Stimulated activated CD4-positive, alpha-beta T cell treated with anti-CD3 and anti-CD28 coated beads, Interleukin-4, amount 100 ng/mL, for 48 hours (primary cell): ENCODE data around the gene NEBL.
"Not testable (repeated sequence)": the region's sequence is repeated elsewhere in the genome, so short reads cannot be mapped to it uniquely, and the experiment has no call there.

Source experiments
- DNase-seq, 2 donors: peaks; one replicate each; pipeline ENCODE4 v3.0.0-alpha.2; 2020; ENCODE audit warnings: low read depth in 2 of 2

Gene NEBL, protein sequence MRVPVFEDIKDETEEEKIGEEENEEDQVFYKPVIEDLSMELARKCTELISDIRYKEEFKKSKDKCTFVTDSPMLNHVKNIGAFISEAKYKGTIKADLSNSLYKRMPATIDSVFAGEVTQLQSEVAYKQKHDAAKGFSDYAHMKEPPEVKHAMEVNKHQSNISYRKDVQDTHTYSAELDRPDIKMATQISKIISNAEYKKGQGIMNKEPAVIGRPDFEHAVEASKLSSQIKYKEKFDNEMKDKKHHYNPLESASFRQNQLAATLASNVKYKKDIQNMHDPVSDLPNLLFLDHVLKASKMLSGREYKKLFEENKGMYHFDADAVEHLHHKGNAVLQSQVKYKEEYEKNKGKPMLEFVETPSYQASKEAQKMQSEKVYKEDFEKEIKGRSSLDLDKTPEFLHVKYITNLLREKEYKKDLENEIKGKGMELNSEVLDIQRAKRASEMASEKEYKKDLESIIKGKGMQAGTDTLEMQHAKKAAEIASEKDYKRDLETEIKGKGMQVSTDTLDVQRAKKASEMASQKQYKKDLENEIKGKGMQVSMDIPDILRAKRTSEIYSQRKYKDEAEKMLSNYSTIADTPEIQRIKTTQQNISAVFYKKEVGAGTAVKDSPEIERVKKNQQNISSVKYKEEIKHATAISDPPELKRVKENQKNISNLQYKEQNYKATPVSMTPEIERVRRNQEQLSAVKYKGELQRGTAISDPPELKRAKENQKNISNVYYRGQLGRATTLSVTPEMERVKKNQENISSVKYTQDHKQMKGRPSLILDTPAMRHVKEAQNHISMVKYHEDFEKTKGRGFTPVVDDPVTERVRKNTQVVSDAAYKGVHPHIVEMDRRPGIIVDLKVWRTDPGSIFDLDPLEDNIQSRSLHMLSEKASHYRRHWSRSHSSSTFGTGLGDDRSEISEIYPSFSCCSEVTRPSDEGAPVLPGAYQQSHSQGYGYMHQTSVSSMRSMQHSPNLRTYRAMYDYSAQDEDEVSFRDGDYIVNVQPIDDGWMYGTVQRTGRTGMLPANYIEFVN

DNA sequence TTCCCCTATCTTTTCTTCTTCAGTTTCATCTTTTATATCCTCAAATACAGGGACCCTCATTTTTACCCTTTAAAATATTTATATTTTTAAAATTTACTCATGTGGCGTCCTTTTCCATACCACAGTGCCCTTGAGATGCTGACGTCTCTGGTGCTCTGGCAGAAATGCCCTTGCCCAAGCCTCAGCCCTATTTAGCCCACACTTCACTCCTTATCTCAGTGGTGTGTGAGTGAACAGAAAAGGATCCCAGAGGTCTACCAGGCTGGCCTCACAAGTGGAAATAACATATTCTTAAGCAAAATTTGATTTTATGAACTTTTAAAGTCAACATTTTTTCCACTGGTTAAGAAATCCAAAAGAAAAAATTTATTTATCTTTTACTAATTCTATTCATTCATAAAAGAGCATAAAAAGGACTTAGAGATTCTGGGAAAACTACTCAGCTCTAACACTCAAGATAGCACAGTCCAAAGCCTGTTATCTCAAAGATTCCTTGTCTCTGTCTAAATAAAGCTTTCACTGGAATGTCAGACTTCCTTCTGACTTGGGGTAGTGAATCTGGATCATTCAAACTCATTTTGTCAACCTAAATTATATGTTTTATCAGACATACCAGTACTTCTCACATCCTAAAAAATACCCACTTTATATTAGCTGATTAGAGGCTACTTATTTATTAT, at the start of gene NEBL:
Gene NEBL, minus strand, starts transcription at position 166 of the 680 bp plus-strand sequence. Its CDS starts 106 bp downstream, at position 60.
- no peak for DNase-seq

DNA sequence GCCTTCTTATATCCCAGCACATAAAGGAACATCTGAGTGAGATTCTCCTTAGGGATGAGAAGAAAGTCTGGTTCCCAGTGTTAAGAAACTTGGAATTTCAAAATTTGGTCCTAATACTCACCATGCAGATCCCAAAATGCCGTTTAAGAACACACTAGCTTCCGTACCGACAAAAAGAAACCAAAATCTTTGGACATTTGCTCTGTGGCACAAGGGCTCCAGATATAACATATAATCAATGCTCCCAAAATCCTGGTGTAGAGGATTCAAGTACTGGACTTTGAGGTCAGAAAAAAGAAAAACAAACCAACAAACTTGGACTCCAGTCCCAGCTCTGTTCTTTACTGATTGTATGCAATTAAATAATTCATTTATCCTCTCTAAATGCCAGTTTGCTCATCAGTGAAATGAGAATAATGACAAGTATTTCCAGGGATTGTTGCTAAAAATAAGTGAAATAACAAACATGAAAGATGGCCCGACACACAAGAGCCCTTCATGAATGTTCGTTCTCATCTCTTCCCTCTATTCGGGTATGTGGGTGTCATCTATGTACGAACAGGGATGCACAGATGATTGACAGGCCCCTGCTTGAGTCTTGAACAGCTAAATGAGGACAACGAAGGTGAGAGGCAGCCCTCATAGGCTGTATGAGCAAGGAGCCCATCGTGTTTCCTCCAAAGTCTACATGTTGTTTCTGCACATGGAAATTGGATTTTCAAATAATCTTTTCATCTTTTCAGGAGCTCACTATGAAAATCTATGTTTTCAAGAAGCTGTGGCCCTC, 48.6 kb upstream of the NEBL start:
- no peak for DNase-seq

DNA sequence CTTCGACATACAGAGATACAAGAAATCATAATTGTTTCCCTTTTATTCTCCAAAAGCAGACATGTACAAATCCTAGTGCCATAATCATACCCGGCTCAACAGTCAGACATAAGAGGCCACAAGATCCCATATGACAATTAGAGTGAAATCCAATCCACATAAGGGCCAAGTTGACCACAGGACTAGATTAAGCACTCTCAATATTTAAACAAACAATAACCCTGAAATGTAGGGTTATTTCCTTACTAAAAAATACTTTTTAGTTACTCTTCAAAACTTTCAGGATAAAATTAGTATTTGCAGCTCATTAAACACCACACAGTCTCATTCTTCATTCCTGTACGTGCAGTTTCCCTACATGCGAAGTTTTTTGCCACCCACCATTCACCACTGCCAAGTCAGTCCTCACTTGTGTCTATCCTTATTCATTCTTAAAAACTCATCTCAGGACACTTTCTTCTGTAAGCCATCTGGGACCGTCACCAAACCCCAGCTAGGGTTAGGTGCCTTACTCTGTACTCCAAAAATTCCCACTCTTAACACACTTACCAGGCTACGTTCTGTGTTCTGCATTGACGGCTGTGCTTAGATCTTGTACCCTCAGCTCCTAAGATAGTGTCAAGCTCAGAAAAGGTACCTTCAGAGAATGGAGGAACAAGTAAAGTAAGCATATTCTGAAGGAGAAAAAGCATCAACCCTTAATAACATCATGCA, 47.8 kb upstream of the NEBL start:
- DNase-seq: no peak

DNA sequence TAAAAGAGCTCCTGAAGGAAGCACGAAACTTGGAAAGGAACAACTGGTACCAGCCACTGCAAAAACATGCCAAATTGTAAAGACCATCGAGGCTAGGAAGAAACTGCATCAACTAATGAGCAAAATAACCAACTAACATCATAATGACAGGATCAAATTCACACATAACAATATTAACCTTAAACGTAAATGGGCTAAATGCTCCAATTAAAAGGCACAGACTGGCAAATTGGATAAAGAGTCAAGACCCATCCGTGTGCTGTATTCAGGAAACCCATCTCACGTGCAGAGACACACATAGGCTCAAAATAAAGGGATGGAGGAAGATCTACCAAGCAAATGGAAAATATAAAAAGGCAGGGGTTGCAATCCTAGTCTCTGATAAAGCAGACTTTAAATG, 42.3 kb upstream of the NEBL start:
- not testable (repeated sequence) for DNase-seq

DNA sequence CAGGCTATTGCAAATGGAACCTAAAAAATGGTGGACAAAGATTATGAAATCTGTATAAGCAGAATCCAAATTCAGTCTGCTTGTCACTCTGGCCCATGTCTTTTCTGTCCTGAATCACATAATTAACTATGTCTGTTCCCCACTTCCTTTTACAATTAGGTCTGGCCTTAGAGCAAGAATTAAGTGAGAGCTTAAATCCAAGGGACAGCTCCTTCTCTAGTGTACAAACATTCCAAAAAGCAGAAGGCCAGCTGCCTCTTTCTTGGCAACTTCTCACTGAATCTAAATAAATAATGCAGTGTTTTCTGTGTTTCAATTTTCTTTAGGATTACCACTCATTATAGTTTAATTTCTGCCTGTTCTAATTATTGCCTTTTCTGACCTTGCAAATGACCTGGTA, 39.3 kb upstream of the NEBL start:
- no peak for DNase-seq

DNA sequence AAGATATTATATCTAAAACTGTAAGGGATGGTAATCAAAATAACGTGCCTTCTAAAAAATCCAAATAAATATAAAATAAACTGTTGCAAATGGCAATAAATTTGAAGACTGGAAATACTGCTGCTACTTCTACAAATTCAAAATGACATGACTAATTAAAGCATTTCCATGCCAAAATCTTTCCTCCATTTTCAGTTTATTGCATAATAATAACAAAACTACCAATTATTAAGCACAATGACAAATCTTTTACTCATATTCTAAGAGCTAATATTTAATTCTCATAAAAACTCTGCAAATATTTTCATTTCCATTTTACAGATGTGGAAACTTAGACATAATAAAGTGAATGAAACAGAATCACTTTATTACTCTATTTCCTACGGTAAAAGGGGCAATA, 38.8 kb upstream of the NEBL start:
- no peak for DNase-seq

DNA sequence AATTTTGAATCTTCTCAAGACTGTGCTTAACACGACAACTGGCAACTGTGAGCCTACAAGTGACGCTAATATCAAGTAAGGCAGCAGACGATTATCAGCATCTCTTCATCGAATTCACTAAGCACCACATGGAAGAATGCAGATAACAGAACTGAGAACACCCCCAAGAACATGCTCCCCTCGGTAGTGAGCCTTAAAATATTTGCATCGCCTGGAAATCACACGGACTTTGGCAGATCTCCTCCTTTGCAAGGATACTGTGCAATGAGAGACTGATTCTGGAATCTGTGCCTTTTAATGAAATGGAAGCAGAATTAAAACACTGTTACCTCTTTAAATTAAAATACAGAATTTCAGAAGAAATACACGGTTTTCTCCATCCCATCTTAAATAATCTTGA, 38.2 kb upstream of the NEBL start:
- no peak for DNase-seq

DNA sequence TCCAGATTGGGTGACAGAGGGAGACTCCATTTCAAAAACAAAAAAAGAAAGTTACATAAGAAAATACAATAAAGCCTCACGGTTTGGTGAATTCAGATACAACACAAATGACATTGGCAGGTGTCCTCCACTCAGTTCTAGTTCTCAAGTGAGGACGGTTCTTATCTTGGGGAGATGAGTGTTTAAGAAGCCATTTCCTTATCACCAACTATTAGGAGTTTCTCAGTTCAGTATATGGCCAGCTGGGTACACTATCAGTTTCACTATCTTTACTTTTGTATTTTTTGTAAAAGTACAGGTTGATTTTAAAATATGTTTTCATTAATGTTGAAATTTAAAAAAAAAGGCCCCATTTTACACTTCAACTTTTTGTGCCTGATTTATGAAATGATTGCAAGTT, 36.6 kb upstream of the NEBL start:
- DNase-seq: no peak

DNA sequence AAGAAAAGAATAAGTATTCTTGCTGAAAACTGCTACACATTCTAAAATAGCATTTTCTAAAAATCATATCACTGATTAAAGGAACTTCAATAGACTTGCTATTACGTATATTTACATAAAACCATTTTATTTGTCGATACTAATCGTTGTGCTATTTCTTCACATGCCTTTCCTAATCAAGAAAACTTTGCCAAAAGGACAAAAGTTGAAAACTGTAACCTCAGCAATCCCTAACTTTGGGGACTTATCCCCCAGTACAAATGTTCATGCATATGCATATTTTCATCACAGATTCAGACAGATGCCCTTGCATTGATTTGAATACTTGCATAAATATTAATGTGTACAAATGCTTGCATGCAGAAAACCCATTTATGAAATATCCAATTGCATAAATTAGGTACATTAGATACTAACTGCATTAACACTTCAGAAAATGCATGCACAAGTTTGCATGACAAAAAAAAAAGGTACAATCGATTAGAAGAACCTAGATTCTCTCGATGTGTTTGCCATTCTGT, 35.6 kb upstream of the NEBL start:
- no peak for DNase-seq

DNA sequence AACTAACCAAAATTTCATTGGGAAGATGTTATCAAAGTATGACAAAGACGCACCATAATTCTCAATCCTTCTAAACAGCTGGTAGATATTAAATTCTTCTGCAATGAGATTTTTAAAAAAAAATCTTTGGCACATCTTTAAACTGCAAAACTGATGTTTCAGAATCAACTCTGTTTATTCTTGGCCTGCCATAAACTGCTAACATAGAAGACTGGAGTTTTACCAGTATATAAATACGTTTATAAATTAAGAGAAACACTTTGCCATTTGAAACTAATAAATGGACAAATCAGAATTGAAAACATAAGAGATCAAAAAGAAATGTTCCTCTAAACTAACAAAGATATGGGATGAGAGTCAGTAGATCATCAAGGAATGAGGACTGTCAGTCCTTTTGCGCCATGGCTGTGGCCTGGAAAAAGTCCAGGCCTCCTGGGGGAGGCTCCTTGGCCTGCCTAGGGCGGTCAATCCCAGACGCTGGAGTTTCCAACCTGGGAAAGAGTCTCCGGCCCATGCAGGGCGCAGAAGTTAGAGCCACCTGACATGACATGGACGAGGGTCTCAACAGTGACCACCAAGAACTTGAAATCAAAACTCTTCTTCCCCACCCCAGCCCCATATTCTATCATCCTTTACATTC, 34.2 kb upstream of the NEBL start:
- no peak for DNase-seq

DNA sequence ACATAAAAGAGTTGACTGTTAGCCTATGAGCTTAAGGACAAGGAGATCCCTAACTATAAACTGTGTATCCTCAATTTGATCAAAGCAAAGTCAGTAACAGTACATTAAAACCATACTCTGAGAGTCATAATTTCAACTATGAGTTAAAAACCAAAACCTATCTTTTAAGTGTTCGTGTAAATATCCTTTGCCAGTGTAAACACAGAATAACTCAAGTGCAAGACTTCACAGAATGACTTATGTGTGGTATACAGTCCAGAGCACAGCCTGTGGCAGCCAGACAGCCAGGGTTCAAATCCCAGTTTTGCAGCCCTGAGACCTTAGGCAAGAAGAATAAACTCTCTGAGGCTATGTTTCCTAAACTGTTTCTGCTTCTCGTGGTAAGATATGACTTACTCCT, 30.3 kb upstream of the NEBL start:
- DNase-seq: no peak

DNA sequence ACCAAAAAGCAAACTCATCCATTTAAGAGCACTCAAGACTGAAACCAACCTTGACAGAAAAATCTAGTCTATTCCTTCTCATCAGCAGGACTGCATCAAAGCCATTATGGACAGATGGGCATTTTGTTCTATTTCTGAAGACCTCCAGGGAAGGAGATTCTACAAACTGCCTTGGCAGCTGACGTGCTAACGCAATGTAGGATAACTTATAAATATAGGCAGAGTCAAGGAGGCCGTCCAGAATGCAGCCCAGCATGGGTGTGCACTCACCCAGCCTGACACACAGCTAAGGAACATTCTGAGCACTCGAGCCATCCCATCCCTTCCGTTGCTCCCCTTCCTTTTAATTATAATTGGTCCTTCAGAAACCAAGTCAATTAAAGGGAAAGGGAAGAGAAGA, 25.3 kb upstream of the NEBL start:
- DNase-seq: no peak

DNA sequence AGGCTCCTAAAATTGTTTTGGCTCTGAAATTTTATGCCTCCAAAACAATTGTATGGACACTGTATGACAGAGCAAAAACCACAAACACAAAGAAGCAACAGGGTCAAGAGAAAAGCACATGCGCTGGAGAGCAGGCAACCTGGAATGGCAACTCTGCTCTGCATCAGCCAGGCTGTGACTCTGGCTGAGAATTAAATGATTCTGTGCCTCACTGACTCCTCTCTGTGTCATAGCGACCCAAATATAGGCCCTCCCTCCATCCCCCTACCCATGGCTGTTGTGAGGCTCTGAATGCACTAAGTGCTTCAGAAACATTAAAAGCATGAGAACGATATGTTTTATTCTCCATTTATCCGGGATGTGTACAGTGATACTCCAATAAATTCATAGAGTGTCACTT, 24.9 kb upstream of the NEBL start:
- no peak for DNase-seq

DNA sequence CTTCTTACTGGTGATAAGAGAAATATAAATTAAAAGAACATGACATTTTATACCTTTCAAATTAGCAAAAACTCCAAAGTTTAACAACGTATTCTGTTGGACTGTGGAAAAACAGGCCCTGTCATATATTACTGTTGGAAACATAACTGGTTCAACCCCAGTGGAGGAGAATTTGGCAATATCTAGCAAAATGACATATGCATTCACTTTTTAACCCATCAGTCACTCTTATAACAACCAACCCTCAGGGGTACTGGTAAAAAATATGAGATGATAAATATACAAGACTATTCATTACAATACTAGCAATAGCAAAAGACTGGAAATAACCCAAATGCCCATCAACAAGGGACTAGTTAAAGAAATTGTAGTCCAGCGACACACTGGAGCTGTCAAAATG, 22.9 kb upstream of the NEBL start:
- no peak for DNase-seq

DNA sequence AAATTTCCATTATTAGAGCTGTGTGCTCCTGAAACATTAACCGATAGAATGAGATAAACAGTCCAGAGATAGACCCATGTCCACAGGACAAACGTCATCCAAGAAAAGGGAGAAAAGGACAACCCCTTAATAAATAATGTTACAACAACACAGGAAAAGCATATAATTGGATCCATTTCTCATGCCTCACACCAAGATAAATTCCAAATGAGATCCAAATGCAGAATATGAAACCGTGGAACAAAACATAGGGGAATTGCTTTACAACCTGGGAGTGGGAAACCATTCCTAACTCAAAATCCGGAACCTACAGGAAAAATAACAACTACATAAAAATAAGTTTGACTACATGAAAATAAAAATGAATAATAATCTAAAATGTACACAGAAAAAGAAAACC, 22.4 kb upstream of the NEBL start:
- no peak for DNase-seq

DNA sequence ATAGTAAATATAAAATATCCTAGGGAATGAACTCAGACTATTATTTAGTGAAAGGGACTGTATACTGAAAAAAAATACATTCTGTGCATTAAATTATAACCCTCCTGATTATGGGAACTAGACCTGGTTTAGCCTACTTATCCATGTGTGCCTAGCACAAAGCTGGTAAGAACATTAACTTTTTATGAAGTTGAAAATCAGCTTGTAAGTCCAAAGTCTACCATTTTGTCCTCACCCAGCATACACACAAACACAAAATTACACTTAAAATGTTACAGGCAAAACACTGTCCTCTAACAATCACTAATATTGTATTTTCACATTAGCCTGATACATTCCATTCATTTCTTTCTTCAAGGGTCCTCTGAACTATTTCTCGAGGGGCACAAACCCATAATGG, 19.9 kb upstream of the NEBL start:
- no peak for DNase-seq

DNA sequence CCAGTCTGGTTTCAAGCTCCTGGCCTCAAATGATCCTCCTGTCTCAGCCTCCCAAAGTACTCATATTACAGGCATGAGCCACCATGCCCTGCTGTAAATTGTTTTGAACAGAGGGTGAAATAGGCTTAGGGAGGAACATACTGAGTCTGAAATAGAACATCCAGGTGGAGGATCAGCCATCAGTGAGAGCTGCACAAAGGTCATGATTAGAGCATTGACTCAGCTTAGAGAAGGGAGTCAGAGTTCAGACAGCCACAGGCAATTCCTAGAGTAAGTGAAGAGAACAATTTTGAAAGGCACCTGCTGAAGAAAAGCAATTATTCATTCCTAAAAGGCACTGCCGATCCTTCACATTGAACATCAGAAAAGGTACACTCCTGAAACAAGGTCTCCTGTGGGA, 15.9 kb upstream of the NEBL start:
- no peak for DNase-seq

DNA sequence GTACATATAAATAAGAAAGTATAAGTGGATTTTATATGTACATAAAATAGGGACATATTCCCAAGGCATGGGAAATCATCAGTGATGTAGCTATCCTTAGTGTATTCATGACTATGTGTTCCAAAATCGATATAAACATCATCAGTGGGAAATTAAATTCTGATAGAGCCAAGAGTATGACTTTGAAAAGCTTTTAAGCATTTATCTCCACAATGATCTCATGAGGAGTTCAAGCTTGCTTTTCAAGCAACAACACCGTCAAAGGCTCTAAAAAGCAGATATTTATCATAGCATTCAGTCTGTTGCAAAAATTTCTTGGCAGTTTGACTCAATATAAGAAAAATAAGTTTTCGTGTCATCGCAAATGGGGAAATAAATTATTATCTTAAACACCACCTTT, 14.5 kb upstream of the NEBL start:
- no peak for DNase-seq

DNA sequence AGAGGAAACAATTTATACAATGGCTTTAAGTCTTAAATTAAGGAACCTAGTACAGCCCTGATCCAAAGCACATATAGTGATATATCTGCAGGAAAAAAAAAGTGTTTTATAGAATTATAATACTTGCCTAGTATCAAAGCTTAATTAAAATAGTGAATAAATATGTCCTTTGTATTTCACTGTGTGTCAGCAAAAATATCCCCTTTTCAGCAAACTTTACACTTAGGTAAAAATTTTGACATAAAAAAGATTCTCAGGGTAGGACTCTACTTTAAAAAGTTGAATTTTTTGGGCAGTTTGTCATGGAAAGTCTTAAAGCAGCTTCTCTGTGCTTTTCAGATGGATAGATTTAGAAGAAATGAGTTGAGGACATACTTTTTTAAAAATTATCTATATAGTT, 12.7 kb upstream of the NEBL start:
- DNase-seq: no peak

DNA sequence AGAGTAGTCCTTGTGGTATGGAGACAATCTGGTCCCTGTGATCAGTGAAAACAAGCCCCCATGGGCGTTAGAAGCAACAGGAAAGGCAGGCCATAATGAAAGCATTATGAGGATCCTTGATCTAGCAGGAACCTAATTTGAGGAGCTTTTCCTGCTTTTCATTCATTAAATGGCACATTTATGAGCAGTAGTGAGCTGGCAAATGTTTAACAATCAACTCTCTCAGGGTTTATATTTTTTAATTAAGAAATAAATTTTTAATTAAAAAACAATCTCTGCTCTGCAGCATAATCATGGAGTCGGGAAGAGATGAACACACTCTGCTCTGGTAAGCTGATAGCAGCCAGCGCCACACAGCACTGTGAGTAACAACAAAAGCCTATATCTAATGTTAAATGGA, 11.3 kb upstream of the NEBL start:
- no peak for DNase-seq
